HG03139 (cell line): Measurements from ENCODE around the gene DYNC2I2.
"Not testable (repeated sequence)": the region's sequence is repeated elsewhere in the genome, so short reads cannot be mapped to it uniquely, and the experiment has no call there.

Experiments used
- ATAC-seq: cut with Tn5 transposase; IDR thresholded peaks from one replicate; pipeline ENCODE4 v1.9.1; 2021; ENCODE audit not compliant: unreplicated experiment

DYNC2I2 gene

DNA sequence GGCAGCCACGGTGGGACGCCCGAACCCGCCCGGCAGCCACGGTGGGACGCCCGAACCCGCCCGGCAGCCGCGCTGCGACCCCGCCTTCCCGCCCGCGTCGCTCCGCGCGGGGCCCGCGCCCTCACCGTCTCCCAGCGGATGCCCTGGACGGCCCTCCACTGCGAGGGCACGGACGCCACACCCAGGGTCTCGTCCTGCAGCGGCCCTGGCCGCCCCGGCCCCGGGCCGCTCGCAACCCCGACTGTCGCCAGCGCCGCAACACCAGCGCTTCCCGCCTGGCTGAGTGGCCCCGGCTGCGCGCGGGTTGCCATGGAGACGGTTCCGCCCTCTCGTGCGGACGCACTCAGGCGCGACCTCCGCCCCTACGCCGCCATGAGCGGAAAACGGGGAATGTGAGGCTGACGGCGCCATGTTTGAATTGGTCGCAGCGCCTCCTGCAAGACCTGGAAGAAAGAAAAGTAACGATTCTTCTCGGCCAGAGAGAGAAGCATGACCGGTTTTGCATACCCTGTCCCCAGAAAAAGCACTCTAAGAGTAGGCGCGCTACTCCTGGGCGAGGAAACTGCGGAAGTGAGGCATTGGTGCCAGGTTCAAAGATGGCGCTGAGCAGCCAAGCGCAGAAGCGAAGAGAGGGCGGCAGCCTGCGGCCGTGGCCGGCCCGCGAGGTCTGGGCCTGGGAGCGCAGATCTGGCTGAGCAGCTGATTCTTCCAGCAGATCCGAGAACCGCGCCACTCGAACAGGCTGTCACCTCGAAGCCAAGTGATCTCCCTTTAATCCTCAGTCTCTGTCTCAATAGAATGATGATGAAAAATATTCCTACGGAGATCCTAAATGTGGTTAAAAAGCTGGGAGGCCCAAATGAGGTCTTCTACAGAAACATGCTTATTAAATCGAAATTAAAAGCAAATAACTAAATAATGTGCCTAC is at the start of gene DYNC2I2:
TSS of gene DYNC2I2 (minus strand) at position 432 of the 928 bp plus-strand sequence. CDS start at position 311, 121 bp downstream.
- peak; percentile 51 for ATAC-seq

DNA sequence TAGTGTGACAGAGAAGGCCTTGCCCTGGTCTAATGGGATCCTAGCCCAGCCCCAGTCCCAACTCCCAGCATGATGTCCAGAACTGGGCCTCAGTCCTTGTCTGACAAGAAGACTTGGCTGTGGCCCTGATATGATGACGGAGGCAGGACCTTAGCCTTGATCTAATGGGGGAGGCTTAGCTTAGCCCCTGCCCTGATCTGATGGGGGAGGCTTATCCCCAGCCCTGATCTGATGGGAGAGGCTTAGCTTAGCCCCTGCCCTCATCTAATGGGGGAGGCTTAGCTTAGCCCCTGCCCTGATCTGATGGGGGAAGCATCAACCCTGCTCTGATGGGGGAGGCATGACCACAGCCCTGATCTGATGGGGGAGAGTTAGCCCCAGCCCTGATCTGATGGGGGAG is 49.4 kb upstream of the DYNC2I2 start:
- no peak for ATAC-seq

DNA sequence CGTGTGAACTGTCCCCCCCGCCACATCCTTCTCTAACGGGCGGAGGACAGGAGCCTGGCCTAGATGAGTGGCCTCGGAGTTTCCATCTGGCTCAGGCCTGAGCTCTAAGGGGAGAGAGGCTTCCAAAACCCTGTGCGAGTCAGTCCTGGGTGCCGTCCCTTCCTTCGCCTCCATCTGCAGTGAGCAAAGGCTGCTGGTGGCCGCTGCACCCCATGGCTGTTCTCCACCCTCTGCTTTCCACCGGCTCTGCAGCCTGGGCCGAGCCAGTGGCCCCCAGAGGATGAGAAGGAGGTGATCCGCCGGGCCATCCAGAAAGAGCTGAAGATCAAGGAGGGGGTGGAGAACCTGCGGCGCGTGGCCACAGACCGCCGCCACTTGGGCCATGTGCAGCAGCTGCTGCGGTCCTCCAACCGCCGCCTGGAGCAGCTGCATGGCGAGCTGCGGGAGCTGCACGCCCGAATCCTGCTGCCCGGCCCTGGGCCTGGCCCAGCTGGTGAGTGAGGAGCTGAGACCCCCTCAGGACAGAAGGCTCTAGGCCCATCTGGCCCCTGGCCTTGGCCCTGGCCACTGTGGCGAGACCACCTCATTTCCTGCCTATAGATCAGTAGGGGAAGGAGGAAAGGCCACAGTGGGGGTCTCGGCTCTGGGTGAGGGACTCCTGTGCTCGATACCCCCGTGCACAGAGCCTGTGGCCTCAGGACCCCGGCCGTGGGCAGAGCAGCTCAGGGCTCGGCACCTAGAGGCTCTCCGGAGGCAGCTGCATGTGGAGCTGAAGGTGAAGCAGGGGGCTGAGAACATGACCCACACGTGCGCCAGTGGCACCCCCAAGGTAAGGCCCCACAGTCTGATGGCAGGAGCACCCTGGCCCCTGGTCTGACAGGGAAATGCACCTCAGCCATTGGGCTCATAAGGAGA is 48.7 kb upstream of the DYNC2I2 start:
- no peak for ATAC-seq

DNA sequence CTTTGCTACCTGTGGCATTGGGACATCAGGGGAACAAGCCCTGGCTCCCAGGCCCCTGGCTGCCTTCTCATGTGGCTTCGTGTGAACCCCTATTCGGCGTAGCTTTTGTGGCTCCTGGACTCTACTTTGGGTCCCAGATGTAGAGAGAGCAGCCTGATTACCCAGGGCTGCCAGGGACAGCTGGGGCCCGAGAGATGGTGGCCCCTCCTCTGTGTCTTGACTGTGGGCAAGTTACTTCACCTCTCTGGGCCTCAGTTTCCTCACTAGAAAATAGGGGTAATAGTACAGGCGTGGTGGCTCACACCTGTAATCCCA is 47.7 kb upstream of the DYNC2I2 start:
- ATAC-seq = no peak

DNA sequence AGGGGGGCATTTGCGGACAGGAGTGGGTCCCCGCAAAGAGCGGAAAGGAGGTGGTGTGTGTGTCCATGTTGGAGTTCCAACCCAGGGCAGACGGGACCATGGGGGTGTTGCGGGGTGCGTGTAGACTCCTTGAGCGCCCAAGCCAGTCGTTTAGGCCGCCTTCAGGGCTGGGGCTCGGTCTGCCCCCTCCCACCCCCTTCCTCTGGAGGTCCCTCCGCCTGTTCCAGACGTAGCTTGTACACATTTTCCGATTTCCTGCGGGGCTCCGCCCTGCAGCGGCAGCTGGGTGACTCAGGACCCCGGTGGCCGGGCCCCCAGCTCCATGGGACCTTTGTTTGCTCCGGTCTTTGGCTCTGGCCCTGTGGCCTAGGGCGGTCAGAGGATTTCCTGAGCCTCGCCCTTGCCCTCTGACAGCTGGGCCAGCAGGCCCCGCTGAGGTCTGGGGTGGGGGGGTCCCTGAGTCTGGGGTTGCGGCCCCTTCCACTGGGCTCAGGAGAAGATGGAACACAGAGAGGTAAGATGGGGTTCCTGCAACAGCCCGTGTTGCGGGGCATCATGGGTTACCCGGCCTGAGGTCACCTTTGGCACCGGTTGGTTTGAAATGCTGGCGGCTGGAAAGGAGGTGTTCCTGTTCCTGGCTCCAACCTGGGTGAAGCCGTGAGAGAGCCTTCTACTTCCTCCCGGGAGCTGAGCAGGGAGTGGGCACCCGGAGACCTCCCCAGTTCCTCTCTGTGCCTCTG is 47.1 kb upstream of the DYNC2I2 start:
- ATAC-seq = no peak

DNA sequence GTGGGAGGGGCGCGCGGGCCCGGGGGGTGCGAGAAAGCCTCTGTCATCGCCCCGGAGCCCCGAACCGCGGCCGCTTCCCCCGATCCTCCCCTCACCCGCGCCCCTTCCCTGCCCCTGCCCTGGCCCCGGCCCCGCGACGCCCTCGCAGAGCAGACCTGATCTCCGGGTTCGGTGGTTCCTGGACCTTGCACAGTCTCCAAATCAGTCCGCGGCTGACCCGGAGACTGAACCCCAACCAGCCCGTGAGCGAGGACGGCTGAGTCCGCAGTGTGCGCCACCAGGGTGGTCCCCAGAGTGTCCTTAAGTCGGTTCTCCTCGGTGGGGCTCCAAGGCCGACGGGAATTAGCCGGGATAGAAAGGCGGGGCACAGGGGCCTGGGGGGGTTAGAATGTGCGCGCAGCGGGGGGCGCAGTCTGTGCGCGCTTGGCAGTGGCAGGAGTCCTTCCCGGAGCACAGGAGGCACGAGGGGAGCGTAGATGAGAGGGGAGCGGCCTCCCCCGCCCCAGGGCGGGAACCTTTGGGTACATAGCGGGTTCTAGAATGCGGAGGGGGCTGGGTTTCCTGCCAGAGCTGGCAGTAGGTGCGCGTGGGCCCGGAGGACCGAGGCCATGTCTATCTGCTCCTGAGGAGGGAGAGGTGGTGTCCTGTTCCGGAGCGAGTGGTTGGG is 46.4 kb upstream of the DYNC2I2 start:
- no peak for ATAC-seq

- ATAC-seq = no peak
These were observed 45.9 kb upstream of the DYNC2I2 start, which contains the start of gene PKN3 for GRCh38 chr9:128702445-128702948. Gene PKN3 (plus strand): TSS chr9:128702503. CDS start chr9:128702916, 413 bp downstream.

GRCh38 chr9:128701227-128701854 is 44.7 kb upstream of the DYNC2I2 start:
- ATAC-seq = no peak

- ATAC-seq = not testable (repeated sequence)
These were observed 42.6 kb upstream of the DYNC2I2 start for GRCh38 chr9:128699096-128699795.

DNA sequence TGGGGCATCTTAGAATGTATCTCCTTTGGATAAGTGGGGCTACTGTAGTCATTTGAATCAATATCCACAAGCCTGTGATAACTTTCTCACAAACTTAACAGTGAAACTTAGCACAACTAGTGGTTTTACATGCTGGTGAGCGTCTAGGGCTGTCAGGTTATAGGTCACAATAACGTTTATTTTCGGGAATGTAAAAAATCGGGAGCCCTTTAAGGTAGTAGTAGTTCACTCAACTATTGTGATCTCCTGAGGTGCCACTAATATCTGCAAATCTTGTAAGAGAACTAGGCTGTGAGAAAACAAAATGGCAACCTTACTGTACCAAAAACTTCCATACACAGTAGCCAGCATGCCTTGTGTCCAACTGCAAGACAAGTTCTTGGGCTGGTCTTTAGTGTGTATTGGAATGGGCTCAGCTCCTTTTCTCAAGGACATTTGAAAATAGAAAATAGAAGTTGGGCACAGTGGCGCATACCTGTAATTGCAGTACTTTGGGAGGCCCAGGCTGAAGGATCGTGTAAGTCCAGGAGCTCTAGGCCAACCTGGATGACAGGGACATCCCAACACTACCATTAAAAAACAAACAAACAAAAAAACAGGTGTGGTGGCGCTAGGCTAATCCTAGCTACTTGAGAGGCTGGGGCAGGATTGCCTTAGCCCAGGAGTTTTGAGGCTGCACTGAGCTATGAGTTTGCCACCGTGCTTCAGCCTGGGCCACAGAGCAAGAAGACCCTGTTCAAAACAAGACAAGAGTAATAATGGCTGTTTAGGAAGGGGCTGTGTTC is 40.5 kb upstream of the DYNC2I2 start:
- ATAC-seq = no peak

DNA sequence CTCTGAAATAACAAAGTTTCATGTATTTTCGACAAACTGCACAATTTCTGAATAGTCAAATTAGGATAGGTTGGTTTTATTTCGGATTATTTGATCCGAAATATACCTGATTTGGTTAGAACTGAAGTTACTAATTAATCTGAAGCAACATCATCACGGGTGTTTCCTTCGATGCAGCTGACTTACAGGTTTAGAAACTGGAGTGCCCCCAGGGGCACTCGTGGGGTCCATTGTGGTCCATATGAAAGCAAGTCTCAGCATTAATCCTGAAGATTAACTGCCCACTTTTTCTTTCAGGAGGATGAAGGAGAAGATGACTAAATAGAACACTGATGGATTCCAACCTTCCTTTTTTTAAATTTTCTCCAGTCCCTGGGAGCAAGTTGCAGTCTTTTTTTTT is 37.7 kb upstream of the DYNC2I2 start:
- no peak for ATAC-seq

GRCh38 chr9:128693738-128694137 is 37.1 kb upstream of the DYNC2I2 start:
- ATAC-seq = not testable (repeated sequence)

- ATAC-seq = no peak
These were observed 34.0 kb upstream of the DYNC2I2 start for GRCh38 chr9:128690684-128691034.

GRCh38 chr9:128689820-128690683 is 33.4 kb upstream of the DYNC2I2 start:
- ATAC-seq = no peak

DNA sequence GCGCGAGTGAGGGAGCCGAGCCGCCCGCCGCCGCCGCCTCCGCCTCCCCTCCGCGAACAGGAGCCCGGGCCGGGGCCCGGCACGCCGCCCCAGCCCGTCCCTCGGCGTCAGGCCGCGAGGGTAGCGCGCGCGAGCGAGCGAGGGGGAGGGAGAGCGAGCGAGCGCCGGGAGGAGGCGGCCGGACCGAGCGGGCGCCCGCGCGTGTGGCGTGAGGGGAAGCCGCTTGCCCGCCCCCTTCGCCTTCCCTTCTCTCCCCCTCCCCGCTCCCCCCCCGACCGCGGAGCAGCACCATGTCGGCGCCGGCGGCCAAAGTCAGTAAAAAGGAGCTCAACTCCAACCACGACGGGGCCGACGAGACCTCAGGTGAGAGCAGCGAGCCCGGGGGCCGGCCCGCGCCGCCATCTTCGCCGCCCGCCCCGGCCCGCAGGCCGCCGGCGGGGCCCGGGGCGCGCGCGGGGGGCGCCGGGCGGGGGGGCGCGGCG is 32.7 kb upstream of the DYNC2I2 start:
- ATAC-seq = peak; percentile 19

- peak; percentile 65 for ATAC-seq
These were observed 32.0 kb upstream of the DYNC2I2 start, which contains the start of gene SET for GRCh38 chr9:128688501-128689292. Gene SET (plus strand): TSS chr9:128689222. CDS start chr9:128689583, 361 bp downstream.
